HCT116 (cell line): ENCODE results near the gene MYO3B. TPM values are rescaled to one million over a fixed set of nuclear protein-coding genes. Genes with fewer than 3 reads are reported as not detected.

Experiments used
- ATAC-seq: fragments of 200-7000 bp; cut with Tn5 transposase; 2 replicates; pipeline ENCODE4 v1.9.1; 2020; ENCODE audit warnings: mild to moderate bottlenecking, moderate library complexity
- BruUV-seq: library from RNA; stranded (reverse); fragments of 400-500 nt; replicated peaks from 2 replicates; lab custom pipeline; 2021; lab: Mats Ljungman, UMichigan
- CTCF ChIA-PET: fragments of 300-600 bp; sonication (Branson Sonifier 250); formaldehyde crosslinking; loops from one replicate; lab custom pipeline; 2021; ENCODE audit warnings: antibody characterized with exemption; lab: Charles Lee
- POLR2A ChIA-PET: fragments of 300-600, 350-600 bp; sonication (Branson Sonifier 250); formaldehyde crosslinking; loops from one replicate; lab custom pipeline; 2021; ENCODE audit warnings: antibody characterized with exemption; lab: Charles Lee
- RAD21 ChIA-PET, 2 experiments: fragments of 300-600 bp; sonication (Branson Sonifier 250); formaldehyde crosslinking; loops; one replicate each; lab custom pipeline; 2023; ENCODE audit warnings: low total read pairs in 2 of 2; ENCODE audit not compliant: uncharacterized antibody in 2 of 2, unreplicated experiment in 2 of 2, low non-redundant PET in 1 of 2; lab: Charles Lee
- DNase-seq: peaks from one replicate; pipeline ENCODE4 v3.0.0-alpha.2; 2010; ENCODE audit warnings: low read depth, low spot score
- H2AFZ ChIP-seq: fragments of 200-600 bp; shearing (Covaris generic), sonication (generic); 2 replicates; pipeline ENCODE4 v1.6.1; 2017; ENCODE audit warnings: low read depth, mixed run types, mixed read lengths, antibody characterized with exemption, low read length; ENCODE audit not compliant: poor library complexity, severe bottlenecking
- H3K27ac ChIP-seq: 2 replicates; pipeline ENCODE4 v1.5.1; 2012; ENCODE audit warnings: low read depth, low read length
- H3K27me3 ChIP-seq: fragments of 200-600 bp; sonication (generic); 2 replicates; pipeline ENCODE4 v1.6.1; 2016; ENCODE audit warnings: mixed run types, low read length, mixed read lengths; ENCODE audit not compliant: insufficient read depth
- H3K36me3 ChIP-seq, 2 experiments: fragments of 200-500 bp in 1 of 2; fragments of 200-600 bp in 1 of 2; sonication (Bioruptor generic) in 1 of 2; sonication (generic) in 1 of 2; 2 replicates each; pipeline versions ENCODE4 v1.5.1 to v1.6.1; 2014 to 2016; ENCODE audit warnings: low read length in 2 of 2, inconsistent platforms in 1 of 2, mixed read lengths in 1 of 2, mixed run types in 1 of 2; ENCODE audit not compliant: insufficient read depth in 2 of 2, control insufficient read depth in 1 of 2
- H3K4me1 ChIP-seq, 2 experiments: fragments of 200-600 bp in 1 of 2; sonication (generic) in 1 of 2; 2 replicates each; pipeline versions ENCODE4 v1.5.1 to v1.6.1; 2012 to 2017; ENCODE audit warnings: low read length in 2 of 2, inconsistent platforms in 1 of 2, mild to moderate bottlenecking in 1 of 2, mixed read lengths in 1 of 2, mixed run types in 1 of 2, moderate library complexity in 1 of 2; ENCODE audit not compliant: insufficient read depth in 2 of 2, control insufficient read depth in 1 of 2
- H3K4me2 ChIP-seq: fragments of 200-600 bp; sonication (generic); 2 replicates; pipeline ENCODE4 v1.6.1; 2017; ENCODE audit warnings: mixed run types, low read length, mixed read lengths
- H3K4me3 ChIP-seq, 2 experiments: fragments of 200-600 bp in 1 of 2; sonication (generic) in 1 of 2; replicated peaks in 1 of 2; 2 replicates each; pipeline ENCODE4 v1.5.1; 2011 to 2016; ENCODE audit warnings: low read length in 2 of 2, control low read depth in 1 of 2, low read depth in 1 of 2, mild to moderate bottlenecking in 1 of 2, mixed read lengths in 1 of 2, mixed run types in 1 of 2
- H3K79me2 ChIP-seq: fragments of 200-600 bp; sonication (generic); 2 replicates; pipeline ENCODE4 v1.6.1; 2017; ENCODE audit warnings: mild to moderate bottlenecking, mixed run types, low read length, moderate library complexity, mixed read lengths; ENCODE audit not compliant: insufficient read depth
- H3K9ac ChIP-seq: fragments of 200-600 bp; sonication (generic); 2 replicates; pipeline ENCODE4 v1.6.1; 2016; ENCODE audit warnings: low read length, mixed read lengths
- H3K9me2 ChIP-seq: fragments of 200-600 bp; sonication (generic), shearing (Covaris generic); 2 replicates; pipeline ENCODE4 v1.6.1; 2017; ENCODE audit warnings: mixed run types, mild to moderate bottlenecking, moderate library complexity; ENCODE audit not compliant: insufficient read depth
- H3K9me3 ChIP-seq, 2 experiments: fragments of 200-500 bp in 1 of 2; fragments of 200-600 bp in 1 of 2; sonication (Bioruptor generic) in 1 of 2; sonication (generic) in 1 of 2; 2 replicates each; pipeline ENCODE4 v1.6.1; 2014 to 2017; ENCODE audit warnings: low read length in 2 of 2, mixed read lengths in 2 of 2, inconsistent platforms in 1 of 2, low read depth in 1 of 2, mild to moderate bottlenecking in 1 of 2, mixed run types in 1 of 2, moderate library complexity in 1 of 2; ENCODE audit not compliant: control insufficient read depth in 1 of 2, insufficient read depth in 1 of 2
- H4K20me1 ChIP-seq: fragments of 200-600 bp; sonication (generic), shearing (Covaris generic); 2 replicates; pipeline ENCODE4 v1.6.1; 2017; ENCODE audit warnings: mixed run types, mild to moderate bottlenecking, moderate library complexity; ENCODE audit not compliant: insufficient read depth
- CTCF ChIP-seq, 3 experiments: fragments of 200-600 bp in 1 of 3; sonication (generic) in 1 of 3; IDR thresholded peaks in 2 of 3; conservative IDR thresholded peaks in 1 of 3; 2 replicates each; pipeline ENCODE4 v1.5.1; 2012 to 2017; ENCODE audit warnings: low read depth in 2 of 3, low read length in 2 of 3, antibody characterized with exemption in 1 of 3, borderline replicate concordance in 1 of 3, control low read depth in 1 of 3, mild to moderate bottlenecking in 1 of 3, mixed read lengths in 1 of 3, mixed run types in 1 of 3, moderate library complexity in 1 of 3; ENCODE audit not compliant: insufficient read depth in 1 of 3
- EGR1 ChIP-seq: IDR thresholded peaks from 2 replicates; pipeline ENCODE4 v1.6.1; 2012; ENCODE audit warnings: low read depth
- EZH2 ChIP-seq: fragments of 200-600 bp; sonication (generic); IDR thresholded peaks from 2 replicates; pipeline ENCODE4 v1.6.1; 2017; ENCODE audit warnings: antibody characterized with exemption, mixed run types
- EZH2phosphoT487 ChIP-seq: fragments of 200-600 bp; IDR thresholded peaks from 2 replicates; pipeline ENCODE4 v1.6.1; 2018; ENCODE audit warnings: antibody characterized with exemption, borderline replicate concordance
- JUND ChIP-seq: IDR thresholded peaks from 2 replicates; pipeline ENCODE4 v1.6.1; 2012
- MAX ChIP-seq: IDR thresholded peaks from 2 replicates; pipeline ENCODE4 v1.6.1; 2012
- RAD21 ChIP-seq: IDR thresholded peaks from 2 replicates; pipeline ENCODE4 v1.6.1; 2012; ENCODE audit warnings: low read depth, mild to moderate bottlenecking
- REST ChIP-seq: IDR thresholded peaks from 2 replicates; pipeline ENCODE4 v1.6.1; 2012; ENCODE audit warnings: low read depth
- SIN3A ChIP-seq: IDR thresholded peaks from 2 replicates; pipeline ENCODE4 v1.6.1; 2012; ENCODE audit warnings: low read depth
- TCF7L2 ChIP-seq: IDR thresholded peaks from 2 replicates; pipeline ENCODE4 v1.7.0; 2011; ENCODE audit warnings: borderline replicate concordance, inconsistent platforms; ENCODE audit not compliant: insufficient read depth, insufficient read length; ENCODE audit errors: extremely low read depth
- YY1 ChIP-seq: IDR thresholded peaks from 2 replicates; pipeline ENCODE4 v1.6.1; 2011; ENCODE audit warnings: low read length, low read depth, moderate library complexity, mild to moderate bottlenecking; ENCODE audit not compliant: insufficient replicate concordance; ENCODE audit errors: extremely low read depth
- ZFX ChIP-seq: fragments of 450-650 bp; IDR thresholded peaks from 2 replicates; pipeline ENCODE4 v1.6.1; 2017
- ZNF274 ChIP-seq: fragments of 200-500 bp; sonication (Bioruptor generic); IDR thresholded peaks from 2 replicates; pipeline ENCODE4 v1.6.1; 2014; ENCODE audit warnings: mild to moderate bottlenecking, low read depth, low read length, inconsistent platforms
- intact Hi-C: fragments of 100-400 bp; cut with micrococcal nuclease; formaldehyde crosslinking; loops from 2 replicates; pipeline ENCODE4 v1.10.0; 2022
- total RNA-seq: library from RNA; stranded (reverse); gene quantifications from one replicate; pipeline ENCODE4 v1.2.1, GENCODE V29; 2021; ENCODE audit not compliant: unreplicated experiment

Gene MYO3B
- total RNA-seq, 1 experiment from 2014 or later: not detected

GRCh38 chr2:170568511-170568910 is 390.6 kb downstream of the MYO3B start:
- ChIA-PET CTCF (no interaction called here), POLR2A (no interaction called here), RAD21 (no interaction called here)
- no peaks in the 10 kb centered on the region for H4K20me1 ChIP-seq
- no peaks in the 10 kb centered on the region for H3K9me3 ChIP-seq
- H3K4me3 ChIP-seq: no peak overlapping the region
- no peaks in the 10 kb centered on the region for H3K36me3 ChIP-seq
- no peak overlapping the region for H3K4me2 ChIP-seq
- no peak for ATAC-seq
- H3K9ac ChIP-seq: no peak overlapping the region
- no peaks in the 10 kb centered on the region for H3K27me3 ChIP-seq
- H3K79me2 ChIP-seq: no peaks in the 10 kb centered on the region
- no peak overlapping the region for H2AFZ ChIP-seq
- no peak overlapping the region for H3K27ac ChIP-seq
- TF ChIP-seq EZH2: no peak
- no peak for TF ChIP-seq JUND
- no peak for TF ChIP-seq EGR1
- TF ChIP-seq SIN3A: no peak
- no TSS peak for BruUV-seq
- no peak for DNase-seq
- intact Hi-C loops: no loop called here
- H3K4me1 ChIP-seq: no peaks in the 10 kb centered on the region
- no peaks in the 10 kb centered on the region for H3K9me2 ChIP-seq

GRCh38 chr2:170571612-170572011 is 393.7 kb downstream of the MYO3B start:
- no TSS peak for BruUV-seq
- no peak overlapping the region for H3K9ac ChIP-seq
- no peak for ATAC-seq
- TF ChIP-seq REST: no peak
- TF ChIP-seq ZFX: no peak
- no peak for TF ChIP-seq EZH2phosphoT487
- no peak for TF ChIP-seq ZNF274
- TF ChIP-seq CTCF (IDR thresholded peaks at IDR 0.05 in 2 of 3, conservative IDR thresholded peaks at IDR 0.05 in 1 of 3; ENCODE audit: borderline replicate concordance in 1 of 3, insufficient read depth in 1 of 3, low read depth in 2 of 3, low read length in 2 of 3): no peak
- no peak for TF ChIP-seq MAX
- TF ChIP-seq EGR1: no peak
- TF ChIP-seq TCF7L2: no peak
- TF ChIP-seq EZH2: no peak
- no peak for TF ChIP-seq RAD21
- TF ChIP-seq YY1: no peak

More at GRCh38 chr2:170571612-170572011, 393.7 kb downstream of the MYO3B start:
- Histone ChIP-seq H3K4me3 (no peak overlapping the region), H3K36me3 (no peaks in the 10 kb centered on the region), H4K20me1 (no peaks in the 10 kb centered on the region), H3K27me3 (no peaks in the 10 kb centered on the region), H3K4me2 (no peak overlapping the region), H3K9me3 (no peaks in the 10 kb centered on the region), H3K9me2 (no peaks in the 10 kb centered on the region), H2AFZ (no peak overlapping the region), H3K79me2 (no peaks in the 10 kb centered on the region), H3K27ac (no peak overlapping the region), H3K4me1 (no peaks in the 10 kb centered on the region)
- RAD21 ChIA-PET: no interaction called here
- POLR2A ChIA-PET: no interaction called here
- CTCF ChIA-PET: no interaction called here
- no peak for DNase-seq
- intact Hi-C loops: no loop called here
